ENCODE data around the gene CTCFL. TPM values are rescaled to one million over a fixed set of nuclear protein-coding genes. Genes with fewer than 3 reads are reported as not detected.
A peak's percentile ranks its signal among the peaks of the same experiment; 100 is the strongest.

The CTCFL gene
- total and polyA plus RNA-seq, 2 donors (not counting 1 experiment from before 2014, with no cell fraction given): not detected

GRCh38 chr20:57546956-57547649 lies 22.2 kb upstream of the CTCFL start:
- H2AFZ ChIP-seq (ENCODE audit: low read length): no peak overlapping the region
- no peaks in the 10 kb centered on the region for H3K36me3 ChIP-seq (ENCODE audit: control insufficient read depth, insufficient read depth, low read length)
- H4K20me1 ChIP-seq (ENCODE audit: control insufficient read depth, extremely low read depth, insufficient read depth, low read length): no peaks in the 10 kb centered on the region
- no peak overlapping the region for H3K4me3 ChIP-seq (replicated peaks in 1 of 4; ENCODE audit: control extremely low read depth in 1 of 4, insufficient read depth in 1 of 4, low read depth in 3 of 4, low read length in 4 of 4)
- no peaks in the 10 kb centered on the region for H3K27me3 ChIP-seq (ENCODE audit: control insufficient read depth, insufficient read depth, low read length)
- H3K4me1 ChIP-seq (ENCODE audit: control insufficient read depth, extremely low read depth, insufficient read depth, low read length): no peaks in the 10 kb centered on the region
- H3K9me3 ChIP-seq (ENCODE audit: control insufficient read depth, insufficient read depth, low read depth, low read length): no peaks in the 10 kb centered on the region
- DNase-seq (ENCODE audit: low read depth in 2 of 2): peak; percentile 4 to 25
- TF ChIP-seq EZH2 (IDR thresholded peaks at IDR 0.05; ENCODE audit: low read length, missing control alignments) (no peak), CTCF (conservative IDR thresholded peaks at IDR 0.05 in 1 of 2, IDR thresholded peaks at IDR 0.05 in 1 of 2; ENCODE audit: low read depth in 1 of 2, low read length in 2 of 2) (no peak)
- no peak overlapping the region for H3K4me2 ChIP-seq (ENCODE audit: extremely low read depth, insufficient read depth, low read length)
- H3K9ac ChIP-seq (ENCODE audit: insufficient read depth, low read length): no peak overlapping the region
- H3K27ac ChIP-seq (ENCODE audit: insufficient read depth, low read length): no peak overlapping the region
- no peaks in the 10 kb centered on the region for H3K79me2 ChIP-seq (ENCODE audit: control insufficient read depth, insufficient read depth, low read length)

- no peak overlapping the region for H3K9ac ChIP-seq (ENCODE audit: insufficient read depth, low read length)
- no peak overlapping the region for H3K4me2 ChIP-seq (ENCODE audit: extremely low read depth, insufficient read depth, low read length)
- H3K27me3 ChIP-seq (ENCODE audit: control insufficient read depth, insufficient read depth, low read length): no peaks in the 10 kb centered on the region
- H3K4me1 ChIP-seq (ENCODE audit: control insufficient read depth, extremely low read depth, insufficient read depth, low read length): no peaks in the 10 kb centered on the region
- H4K20me1 ChIP-seq (ENCODE audit: control insufficient read depth, extremely low read depth, insufficient read depth, low read length): no peaks in the 10 kb centered on the region
- H3K27ac ChIP-seq (ENCODE audit: insufficient read depth, low read length): no peak overlapping the region
- TF ChIP-seq EZH2 (IDR thresholded peaks at IDR 0.05; ENCODE audit: low read length, missing control alignments): no peak
- no peak for TF ChIP-seq CTCF (conservative IDR thresholded peaks at IDR 0.05 in 1 of 2, IDR thresholded peaks at IDR 0.05 in 1 of 2; ENCODE audit: low read depth in 1 of 2, low read length in 2 of 2)
- H3K79me2 ChIP-seq (ENCODE audit: control insufficient read depth, insufficient read depth, low read length): no peaks in the 10 kb centered on the region
- H2AFZ ChIP-seq (ENCODE audit: low read length): no peak overlapping the region
- no peak for DNase-seq (ENCODE audit: low read depth in 2 of 2)
- no peaks in the 10 kb centered on the region for H3K36me3 ChIP-seq (ENCODE audit: control insufficient read depth, insufficient read depth, low read length)
- H3K9me3 ChIP-seq (ENCODE audit: control insufficient read depth, insufficient read depth, low read depth, low read length): no peaks in the 10 kb centered on the region
- H3K4me3 ChIP-seq (replicated peaks in 1 of 4; ENCODE audit: control extremely low read depth in 1 of 4, insufficient read depth in 1 of 4, low read depth in 3 of 4, low read length in 4 of 4): no peak overlapping the region
Observed at GRCh38 chr20:57545927-57546662, 21.2 kb upstream of the CTCFL start.

GRCh38 chr20:57544838-57545564 lies 20.1 kb upstream of the CTCFL start:
- Histone ChIP-seq H3K4me1 (ENCODE audit: control insufficient read depth, extremely low read depth, insufficient read depth, low read length) (no peaks in the 10 kb centered on the region), H3K79me2 (ENCODE audit: control insufficient read depth, insufficient read depth, low read length) (no peaks in the 10 kb centered on the region), H3K4me2 (ENCODE audit: extremely low read depth, insufficient read depth, low read length) (no peak overlapping the region), H3K27me3 (ENCODE audit: control insufficient read depth, insufficient read depth, low read length) (no peaks in the 10 kb centered on the region), H3K27ac (ENCODE audit: insufficient read depth, low read length) (no peak overlapping the region), H3K4me3 (replicated peaks in 1 of 4; ENCODE audit: control extremely low read depth in 1 of 4, insufficient read depth in 1 of 4, low read depth in 3 of 4, low read length in 4 of 4) (no peak overlapping the region), H2AFZ (ENCODE audit: low read length) (no peak overlapping the region), H3K9ac (ENCODE audit: insufficient read depth, low read length) (no peak overlapping the region), H3K9me3 (ENCODE audit: control insufficient read depth, insufficient read depth, low read depth, low read length) (no peaks in the 10 kb centered on the region), H3K36me3 (ENCODE audit: control insufficient read depth, insufficient read depth, low read length) (no peaks in the 10 kb centered on the region), H4K20me1 (ENCODE audit: control insufficient read depth, extremely low read depth, insufficient read depth, low read length) (no peaks in the 10 kb centered on the region)
- no peak for TF ChIP-seq CTCF (conservative IDR thresholded peaks at IDR 0.05 in 1 of 2, IDR thresholded peaks at IDR 0.05 in 1 of 2; ENCODE audit: low read depth in 1 of 2, low read length in 2 of 2)
- no peak for TF ChIP-seq EZH2 (IDR thresholded peaks at IDR 0.05; ENCODE audit: low read length, missing control alignments)
- DNase-seq (ENCODE audit: low read depth in 2 of 2): no peak

Data from fibroblast of lung (primary cell).